HEK293 (cell line): ENCODE data around the gene INPP5A.

Experiments
- CTCF ChIA-PET: fragments of 350-600 bp; formaldehyde crosslinking; extraction: SDS; loops from one replicate; lab custom pipeline; 2021; ENCODE audit warnings: antibody characterized with exemption; lab: Yijun Ruan, JAX
- POLR2A ChIA-PET: fragments of 300-600 bp; formaldehyde crosslinking; extraction: SDS; loops from one replicate; lab custom pipeline; 2020; ENCODE audit warnings: antibody characterized with exemption, inconsistent platforms; lab: Yijun Ruan, JAX
- H3K27ac ChIP-seq: fragments of 200-500 bp; sonication (Bioruptor generic); 2 replicates; pipeline ENCODE4 v1.5.1; 2014; ENCODE audit warnings: low read depth, low read length, control low read depth, inconsistent platforms; ENCODE audit errors: extremely low read depth
- H3K36me3 ChIP-seq, 2 experiments: fragments of 200-500 bp in 1 of 2; sonication (Bioruptor generic) in 1 of 2; 1 replicate in 1 of 2; 2 replicates in 1 of 2; pipeline ENCODE4 v1.5.1; 2014 to 2017; ENCODE audit warnings: inconsistent platforms in 2 of 2, low read length in 2 of 2; ENCODE audit not compliant: control insufficient read depth in 2 of 2, insufficient read depth in 1 of 2
- H3K4me1 ChIP-seq: fragments of 200-500 bp; sonication (Bioruptor generic); 2 replicates; pipeline ENCODE4 v1.5.1; 2014; ENCODE audit warnings: mild to moderate bottlenecking, low read length, inconsistent platforms; ENCODE audit not compliant: control insufficient read depth, insufficient read depth
- H3K4me3 ChIP-seq: 2 replicates; pipeline ENCODE4 v1.5.1; 2011; ENCODE audit warnings: low read depth, mild to moderate bottlenecking, control low read depth, low read length, moderate library complexity
- H3K9me3 ChIP-seq: fragments of 200-500 bp; sonication (Bioruptor generic); 2 replicates; pipeline ENCODE4 v1.5.1; 2014; ENCODE audit warnings: low read depth, low read length, inconsistent platforms; ENCODE audit not compliant: control insufficient read depth, insufficient read depth
- AEBP2 ChIP-seq: fragments of 450-650 bp; formaldehyde crosslinking; IDR thresholded peaks from 2 replicates; pipeline ENCODE4 v1.5.1; 2016; ENCODE audit warnings: missing biosample characterization, missing genetic modification characterization, borderline replicate concordance
- ELK4 ChIP-seq: IDR thresholded peaks from 2 replicates; pipeline ENCODE4 v1.6.1; 2011; ENCODE audit warnings: mild to moderate bottlenecking, low read depth, low read length, borderline replicate concordance
- PRDM2 ChIP-seq: fragments of 450-650 bp; formaldehyde crosslinking; IDR thresholded peaks from 2 replicates; pipeline ENCODE4 v1.5.1; 2016; ENCODE audit warnings: missing biosample characterization, missing genetic modification characterization, borderline replicate concordance
- REST ChIP-seq: fragments of 450-650 bp; formaldehyde crosslinking; IDR thresholded peaks from 2 replicates; pipeline ENCODE4 v1.5.1; 2016; ENCODE audit warnings: missing biosample characterization, missing genetic modification characterization
- SETDB1 ChIP-seq: IDR thresholded peaks from one replicate; pipeline ENCODE4 v1.6.1; 2017; ENCODE audit warnings: mild to moderate bottlenecking, low read length, moderate library complexity, mixed read lengths; ENCODE audit not compliant: insufficient read length
- SP7 ChIP-seq: fragments of 450-650 bp; formaldehyde crosslinking; IDR thresholded peaks from 2 replicates; pipeline ENCODE4 v1.5.1; 2016; ENCODE audit warnings: missing biosample characterization, missing genetic modification characterization
- YY2 ChIP-seq: fragments of 450-650 bp; formaldehyde crosslinking; IDR thresholded peaks from 2 replicates; pipeline ENCODE4 v1.5.1; 2016; ENCODE audit warnings: missing biosample characterization, missing genetic modification characterization
- ZBTB26 ChIP-seq: fragments of 450-650 bp; formaldehyde crosslinking; optimal IDR thresholded peaks from 2 replicates; pipeline ENCODE3; 2016; ENCODE audit warnings: missing biosample characterization, mild to moderate bottlenecking, missing genetic modification characterization
- ZBTB49 ChIP-seq: fragments of 450-650 bp; formaldehyde crosslinking; IDR thresholded peaks from 2 replicates; pipeline ENCODE4 v1.5.1; 2016; ENCODE audit warnings: missing biosample characterization, missing genetic modification characterization, low read depth
- ZBTB6 ChIP-seq: fragments of 450-650 bp; formaldehyde crosslinking; IDR thresholded peaks from 2 replicates; pipeline ENCODE4 v1.5.1; 2017; ENCODE audit warnings: missing biosample characterization, missing genetic modification characterization
- ZNF114 ChIP-seq: fragments of 450-650 bp; formaldehyde crosslinking; IDR thresholded peaks from 2 replicates; pipeline ENCODE4 v1.5.0; 2017; ENCODE audit warnings: missing biosample characterization, missing genetic modification characterization
- ZNF140 ChIP-seq: fragments of 450-650 bp; formaldehyde crosslinking; IDR thresholded peaks from 2 replicates; pipeline ENCODE4 v1.5.1; 2016; ENCODE audit warnings: missing biosample characterization, missing genetic modification characterization
- ZNF214 ChIP-seq: fragments of 450-650 bp; formaldehyde crosslinking; IDR thresholded peaks from 2 replicates; pipeline ENCODE4 v1.5.1; 2017; ENCODE audit warnings: missing biosample characterization, mild to moderate bottlenecking, missing genetic modification characterization, borderline replicate concordance
- ZNF548 ChIP-seq: fragments of 450-650 bp; formaldehyde crosslinking; IDR thresholded peaks from 2 replicates; pipeline ENCODE4 v1.5.1; 2016; ENCODE audit warnings: missing biosample characterization, missing genetic modification characterization
- ZNF555 ChIP-seq: fragments of 450-650 bp; formaldehyde crosslinking; conservative IDR thresholded peaks from 2 replicates; pipeline ENCODE4 v1.5.1; 2017; ENCODE audit warnings: missing biosample characterization, mild to moderate bottlenecking, missing genetic modification characterization, inconsistent platforms
- ZNF558 ChIP-seq: fragments of 450-650 bp; formaldehyde crosslinking; IDR thresholded peaks from 2 replicates; pipeline ENCODE4 v1.5.1; 2016; ENCODE audit warnings: missing biosample characterization, missing genetic modification characterization
- ZNF560 ChIP-seq: fragments of 450-650 bp; formaldehyde crosslinking; IDR thresholded peaks from 2 replicates; pipeline ENCODE4 v1.5.1; 2017; ENCODE audit warnings: missing biosample characterization, missing genetic modification characterization, borderline replicate concordance
- ZNF629 ChIP-seq: fragments of 450-650 bp; formaldehyde crosslinking; IDR thresholded peaks from 2 replicates; pipeline ENCODE4 v1.5.1; 2017; ENCODE audit warnings: missing biosample characterization, missing genetic modification characterization
- ZNF664 ChIP-seq: fragments of 450-650 bp; formaldehyde crosslinking; IDR thresholded peaks from 2 replicates; pipeline ENCODE4 v1.5.1; 2016; ENCODE audit warnings: missing biosample characterization, missing genetic modification characterization
- ZNF791 ChIP-seq: fragments of 450-650 bp; formaldehyde crosslinking; IDR thresholded peaks from 2 replicates; pipeline ENCODE4 v1.5.1; 2016; ENCODE audit warnings: missing biosample characterization, missing genetic modification characterization

Gene INPP5A

GRCh38 chr10:132725202-132725601 is 187.6 kb downstream of the INPP5A start:
- Histone ChIP-seq H3K4me1 (no peaks in the 10 kb centered on the region), H3K27ac (no peak overlapping the region), H3K4me3 (no peak overlapping the region), H3K9me3 (no peaks in the 10 kb centered on the region), H3K36me3 (no peaks in the 10 kb centered on the region)
- ChIA-PET CTCF (no interaction called here), POLR2A (no interaction called here)
- TF ChIP-seq ELK4 (no peak), ZNF791 (tag by site-specific recombination) (no peak), ZNF555 (tag by site-specific recombination) (no peak), ZNF558 (tag by site-specific recombination) (no peak), PRDM2 (no peak), ZBTB49 (tag by site-specific recombination) (no peak), ZNF629 (tag by site-specific recombination) (no peak), YY2 (tag by site-specific recombination) (no peak), ZNF560 (tag by site-specific recombination) (no peak), ZNF114 (tag by site-specific recombination) (no peak), ZNF664 (tag by site-specific recombination) (no peak), ZBTB26 (tag by site-specific recombination) (no peak), ZNF214 (no peak), SETDB1 (no peak), ZNF140 (tag by site-specific recombination) (no peak), ZBTB6 (tag by site-specific recombination) (no peak), REST (no peak), AEBP2 (no peak), ZNF548 (no peak), SP7 (tag by site-specific recombination) (no peak)
